ENCODE measurements around the gene FRMD4A.

Gene FRMD4A

GRCh38 chr10:14017467-14017866 is 313.3 kb downstream of the FRMD4A start:
- DNase-seq (ENCODE audit: low spot score): no peak

- no peak for DNase-seq (ENCODE audit: low spot score)
Measured at GRCh38 chr10:14016931-14017333, 313.8 kb downstream of the FRMD4A start.

DNA sequence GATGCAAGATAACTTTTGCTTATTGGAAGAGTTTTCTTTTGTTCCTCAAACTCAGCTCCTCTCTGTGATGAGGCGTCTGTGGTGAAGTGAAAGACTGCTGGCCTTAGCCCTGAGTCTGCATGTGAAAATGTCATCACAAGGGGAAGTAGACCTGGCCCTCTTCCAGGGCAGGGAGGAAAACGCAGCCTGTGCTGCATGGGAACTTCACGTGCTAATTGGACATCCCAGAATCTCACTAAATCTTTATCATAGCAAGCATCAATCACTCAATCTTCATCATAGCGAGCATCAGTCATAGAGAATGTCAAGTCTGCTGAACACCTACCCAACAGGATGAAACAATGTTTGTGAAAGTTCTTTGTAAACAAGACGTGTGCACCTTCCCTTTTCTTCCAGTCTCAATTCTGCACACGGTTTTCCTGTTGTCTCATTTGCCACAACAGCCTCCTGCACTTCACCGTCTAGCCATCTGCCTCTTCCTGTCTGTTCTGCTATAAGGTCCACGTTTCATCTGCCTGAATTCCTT is 314.6 kb downstream of the FRMD4A start:
- DNase-seq (ENCODE audit: low spot score): peak; percentile 88

- DNase-seq (ENCODE audit: low spot score): no peak
Measured at GRCh38 chr10:14014423-14014822, 316.3 kb downstream of the FRMD4A start.

- DNase-seq (ENCODE audit: low spot score): no peak
Measured at GRCh38 chr10:14010769-14011574, 319.8 kb downstream of the FRMD4A start.

DNA sequence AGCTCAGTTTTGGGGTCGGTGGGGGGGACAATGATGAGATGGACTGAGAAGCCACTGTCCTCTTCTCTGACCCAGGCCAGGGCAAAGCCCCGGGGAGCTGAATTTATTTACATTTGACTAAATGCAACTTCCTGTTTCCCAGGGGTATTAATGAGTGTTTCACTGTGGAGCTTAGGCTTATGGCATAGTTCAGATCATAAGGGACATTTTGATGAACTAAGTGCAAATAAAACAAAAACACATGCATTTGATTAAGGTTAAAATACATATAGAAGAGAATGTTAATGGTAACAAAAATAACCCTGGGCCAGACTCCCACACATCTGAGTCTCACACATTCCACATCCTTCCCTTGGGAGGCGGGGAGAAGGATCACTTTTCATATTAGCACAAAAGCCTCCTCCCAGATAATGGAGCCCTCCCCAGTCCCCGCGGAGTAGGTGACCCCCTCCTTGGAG is 320.6 kb downstream of the FRMD4A start:
- no peak for DNase-seq (ENCODE audit: low spot score)

DNA sequence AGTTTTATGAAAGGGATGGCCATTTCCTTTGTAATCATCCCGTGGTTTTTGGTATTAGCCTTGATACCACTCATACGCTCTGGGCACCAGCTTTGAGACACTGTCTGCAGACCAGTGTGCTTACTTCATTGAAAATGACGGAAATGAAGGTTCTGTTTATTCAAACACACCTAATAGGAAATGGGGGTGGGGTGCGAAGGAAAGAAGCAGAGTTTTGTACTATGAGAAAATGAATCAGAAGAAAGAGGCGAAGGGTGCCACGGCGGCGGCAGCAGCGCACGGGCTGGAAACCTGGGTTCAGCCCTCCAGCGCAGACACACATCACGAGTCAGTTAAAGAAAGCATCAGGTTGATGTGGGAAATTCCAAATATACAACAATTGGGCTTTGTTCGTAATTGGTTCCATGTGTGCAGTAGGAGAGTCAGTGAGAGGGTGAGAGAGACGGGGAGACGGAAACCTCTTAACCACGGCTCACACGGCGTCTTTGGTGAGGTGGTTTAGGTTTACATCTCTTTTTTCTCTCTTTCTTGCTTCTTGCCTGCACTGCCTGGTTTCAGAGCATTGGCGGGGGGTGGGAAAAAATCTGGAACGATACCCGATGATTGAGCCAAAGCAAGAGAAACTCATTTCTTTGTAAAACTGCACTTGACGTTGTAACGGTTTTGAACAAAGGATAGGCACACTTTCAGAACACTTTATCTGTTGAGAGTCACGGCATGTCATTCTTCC is 321.2 kb downstream of the FRMD4A start:
- no peak for DNase-seq (ENCODE audit: low spot score)

DNA sequence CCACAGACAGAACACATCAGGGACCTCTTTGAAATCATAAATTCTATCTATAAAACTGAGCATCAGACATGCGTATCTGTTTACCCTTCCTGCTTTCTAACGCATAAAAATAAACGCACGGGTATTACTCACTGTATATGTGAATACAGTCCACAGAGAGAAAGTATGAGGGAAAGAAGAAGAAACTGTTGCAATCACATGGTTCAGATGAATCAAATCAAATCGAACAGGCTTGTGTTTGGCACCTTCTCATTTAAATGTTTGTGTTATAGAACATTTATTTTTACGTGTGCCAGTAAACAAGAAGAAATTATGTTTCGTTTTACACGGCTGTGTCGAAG is 322.0 kb downstream of the FRMD4A start:
- DNase-seq (ENCODE audit: low spot score): no peak

DNA sequence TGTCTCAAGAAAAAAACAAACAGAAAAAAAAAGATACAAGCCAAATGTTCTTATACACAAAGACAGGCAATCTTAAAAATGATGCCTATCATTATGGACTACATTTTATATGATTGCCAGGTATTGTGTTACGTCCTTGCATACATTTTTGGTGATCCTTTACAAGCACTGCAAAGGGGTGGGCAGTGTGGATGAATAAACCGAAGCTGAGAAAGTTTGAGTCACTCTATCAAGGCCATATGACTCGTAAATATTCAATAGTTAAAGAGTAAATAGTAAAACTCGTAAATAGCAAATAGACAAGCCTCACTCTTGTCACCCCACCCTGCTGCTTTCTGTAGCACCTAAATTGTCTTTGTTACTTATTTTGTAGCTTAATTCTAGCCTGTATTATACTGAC is 326.2 kb downstream of the FRMD4A start:
- no peak for DNase-seq (ENCODE audit: low spot score)

GRCh38 chr10:14003517-14004184 is 327.1 kb downstream of the FRMD4A start:
- DNase-seq (ENCODE audit: low spot score): no peak

DNA sequence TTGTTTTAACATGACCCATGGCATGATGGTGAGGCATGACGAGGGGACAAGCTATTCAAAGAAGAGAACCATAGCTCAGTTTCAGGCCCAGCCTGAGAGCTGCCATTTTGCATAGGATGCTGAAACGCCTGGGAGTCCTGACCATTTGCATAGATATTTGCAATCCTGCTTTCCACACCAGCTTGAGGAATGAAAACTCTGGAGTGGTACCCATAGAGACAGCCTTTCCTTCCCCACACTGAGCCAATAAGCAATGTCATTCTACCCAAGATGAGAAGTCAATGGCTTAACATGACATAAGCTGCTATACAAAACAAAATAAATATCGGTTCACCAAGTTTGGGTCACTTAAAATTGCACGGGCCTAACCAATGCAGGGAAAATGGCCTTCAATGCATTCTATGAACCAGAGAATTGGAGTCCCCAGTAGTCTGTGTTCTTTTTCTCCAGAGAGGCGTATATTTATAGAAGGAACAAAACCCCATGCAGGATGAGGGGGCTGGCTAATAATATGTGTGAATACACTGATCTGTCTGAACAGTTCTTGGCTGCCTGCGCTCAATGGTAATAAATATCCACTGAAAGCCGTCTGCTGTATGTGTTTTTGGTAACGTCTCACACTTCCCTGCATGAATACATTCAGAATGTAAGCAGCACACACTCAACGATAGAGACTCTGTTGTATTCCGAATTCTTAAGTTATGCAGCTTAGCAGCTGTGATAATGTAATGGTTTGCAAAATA is 329.3 kb downstream of the FRMD4A start:
- no peak for DNase-seq (ENCODE audit: low spot score)

GRCh38 chr10:13998163-13998835 is 332.4 kb downstream of the FRMD4A start:
- DNase-seq (ENCODE audit: low spot score): no peak

- no peak for DNase-seq (ENCODE audit: low spot score)
Measured at GRCh38 chr10:13997650-13998049, 333.1 kb downstream of the FRMD4A start.

GRCh38 chr10:13994932-13995331 is 335.8 kb downstream of the FRMD4A start:
- DNase-seq (ENCODE audit: low spot score): no peak

DNA sequence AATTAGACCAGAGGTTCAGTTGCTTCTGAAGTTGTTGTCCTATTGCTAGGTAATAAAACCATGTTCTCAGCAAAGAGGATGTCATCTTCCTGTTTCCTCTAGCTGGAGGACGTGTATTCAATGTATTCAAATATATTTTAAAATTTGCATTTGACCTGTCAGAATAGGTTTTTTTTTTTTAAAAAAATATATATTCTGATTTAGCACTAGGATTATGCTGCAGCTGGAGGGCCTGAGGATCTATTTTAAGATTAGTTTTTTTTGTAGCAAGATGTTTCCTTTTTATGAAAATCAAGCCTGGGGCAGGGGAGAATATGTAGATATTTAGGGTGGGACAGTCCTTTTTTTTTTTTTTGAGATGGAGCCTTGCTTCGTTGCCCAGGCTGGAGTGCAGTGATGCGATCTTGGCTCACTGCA is 337.0 kb downstream of the FRMD4A start:
- no peak for DNase-seq (ENCODE audit: low spot score)

- no peak for DNase-seq (ENCODE audit: low spot score)
Measured at GRCh38 chr10:13993169-13993568, 337.6 kb downstream of the FRMD4A start.

- no peak for DNase-seq (ENCODE audit: low spot score)
Measured at GRCh38 chr10:13991353-13991752, 339.4 kb downstream of the FRMD4A start.

GRCh38 chr10:13990946-13991345 is 339.8 kb downstream of the FRMD4A start:
- DNase-seq (ENCODE audit: low spot score): no peak

DNA sequence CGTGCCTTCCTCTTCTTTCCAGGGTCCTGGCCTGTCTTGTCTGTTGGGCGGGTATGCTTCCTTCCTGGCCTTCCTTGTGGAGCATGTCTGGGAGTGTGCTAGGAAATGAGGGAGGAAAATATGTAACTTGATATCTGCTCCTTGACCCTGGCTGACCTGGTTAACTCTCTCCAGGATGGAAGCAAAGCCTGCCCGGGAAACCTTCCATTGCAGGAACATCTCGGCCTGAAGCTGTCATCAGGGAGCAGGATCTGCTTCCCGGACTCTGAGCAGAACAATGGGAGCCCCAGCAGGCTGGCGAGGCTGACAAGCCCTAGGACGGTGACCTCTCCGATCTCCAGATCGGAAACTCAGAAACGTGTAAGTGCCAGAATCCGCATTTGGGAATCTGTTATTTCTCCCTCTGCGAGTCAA is 340.3 kb downstream of the FRMD4A start:
- DNase-seq (ENCODE audit: low spot score): no peak

DNA sequence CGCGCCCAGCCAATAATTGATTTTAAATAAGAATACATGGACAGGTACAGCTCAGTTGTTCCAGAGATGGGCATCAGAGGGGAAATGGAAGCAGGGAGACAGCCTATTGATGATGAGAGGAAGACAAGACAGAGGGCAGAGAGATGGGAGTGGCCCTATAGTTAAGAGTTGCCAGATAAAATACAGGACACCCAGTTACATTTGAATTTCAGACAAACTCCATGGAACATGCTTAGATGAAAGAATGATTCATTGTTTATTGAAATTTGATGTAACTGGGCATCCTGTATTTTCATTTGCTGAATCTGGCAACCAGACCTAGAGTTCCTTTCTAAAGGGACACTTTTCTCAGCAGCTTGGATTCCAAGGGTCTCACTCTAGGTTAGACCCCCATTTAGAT is 341.1 kb downstream of the FRMD4A start:
- no peak for DNase-seq (ENCODE audit: low spot score)

GRCh38 chr10:13987446-13987845 is 343.3 kb downstream of the FRMD4A start:
- DNase-seq (ENCODE audit: low spot score): peak; percentile 32

Data from pons (tissue), 1 donor.